ENCODE measurements around the gene ATP9A.

Gene ATP9A

GRCh38 chr20:51566594-51566993 is 201.6 kb downstream of the ATP9A start:
- no peak for DNase-seq

GRCh38 chr20:51565298-51566144 is 202.7 kb downstream of the ATP9A start:
- DNase-seq: no peak

- DNase-seq: peak; percentile 10
These were observed 204.5 kb downstream of the ATP9A start for GRCh38 chr20:51563486-51564332.

- no peak for DNase-seq
These were observed 205.1 kb downstream of the ATP9A start for GRCh38 chr20:51563174-51563485.

- DNase-seq: peak; percentile 50
These were observed 205.6 kb downstream of the ATP9A start for GRCh38 chr20:51562332-51563173.

- DNase-seq: no peak
These were observed 206.2 kb downstream of the ATP9A start for GRCh38 chr20:51562027-51562331.

- DNase-seq: no peak
These were observed 207.5 kb downstream of the ATP9A start for GRCh38 chr20:51560550-51561307.

GRCh38 chr20:51560042-51560441 is 208.1 kb downstream of the ATP9A start:
- DNase-seq: no peak

GRCh38 chr20:51554538-51555165 is 213.5 kb downstream of the ATP9A start:
- no peak for DNase-seq

GRCh38 chr20:51553897-51554486 is 214.2 kb downstream of the ATP9A start:
- no peak for DNase-seq

- DNase-seq: no peak
These were observed 217.0 kb downstream of the ATP9A start for GRCh38 chr20:51551186-51551585.

GRCh38 chr20:51549474-51549873 is 218.7 kb downstream of the ATP9A start:
- DNase-seq: no peak

GRCh38 chr20:51547951-51548350 is 220.2 kb downstream of the ATP9A start:
- DNase-seq: no peak

Measured in NCI-H146 (cell line).